ENCODE measurements around the gene NDUFB10. TPM values are rescaled to one million over a fixed set of nuclear protein-coding genes. Genes with fewer than 3 reads are reported as not detected.

Gene NDUFB10
- total RNA-seq, 4 donors from 2014 or later: 137 to 496 (median 250) TPM

GRCh38 chr16:1973461-1974156 is 14.3 kb downstream of the NDUFB10 start:
- Histone ChIP-seq H3K4me3 (no peak overlapping the region), H3K27me3 (peaks cover 10% of the 10 kb centered on the region), H3K9me3 (no peaks in the 10 kb centered on the region), H3K36me3 (peaks cover 0 to 12% (median 7%) of the 10 kb centered on the region in 4 donors), H3K27ac (no peak overlapping the region), H3K4me1 (peaks cover 11 to 26% (median 21%) of the 10 kb centered on the region in 4 donors)
- intact Hi-C loops (cut with DNase I; ENCODE audit: low total_unique reads): no loop called here
- 88 to 100% methylated on average over 3 to 16 of the region's 16 CpGs for WGBS, 2 donors (ENCODE audit: low coverage in 1 of 2)
- in situ Hi-C loops (cut with MboI; ENCODE audit: low pct_ligation_motif_present in 1 of 4, low pct_unique_long_range_greater_than_20kb in 1 of 4, low sequenced_read_pairs in 3 of 4): no loop called here
- TF ChIP-seq POLR2AphosphoS5 (IDR thresholded peaks at IDR 0.05) (no peak), CTCF (IDR thresholded peaks at IDR 0.05) (no peak), POLR2A (IDR thresholded peaks at IDR 0.05) (no peak), EP300 (IDR thresholded peaks at IDR 0.05; ENCODE audit: low read depth) (no peak)
- DNase-seq: no peak

GRCh38 chr16:1974157-1975070 is 15.1 kb downstream of the NDUFB10 start:
- Histone ChIP-seq H3K36me3 (peaks cover 0 to 12% (median 7%) of the 10 kb centered on the region in 4 donors), H3K27ac (no peak overlapping the region), H3K9me3 (no peaks in the 10 kb centered on the region), H3K4me1 (peaks cover 11 to 29% (median 24%) of the 10 kb centered on the region in 4 donors), H3K4me3 (no peak overlapping the region), H3K27me3 (peaks cover 17% of the 10 kb centered on the region)
- in situ Hi-C loops (cut with MboI; ENCODE audit: low pct_ligation_motif_present in 1 of 4, low pct_unique_long_range_greater_than_20kb in 1 of 4, low sequenced_read_pairs in 3 of 4) (no loop called here), intact Hi-C loops (cut with DNase I; ENCODE audit: low total_unique reads) (no loop called here)
- no peak for DNase-seq
- no peak for TF ChIP-seq POLR2AphosphoS5 (IDR thresholded peaks at IDR 0.05)
- TF ChIP-seq EP300 (IDR thresholded peaks at IDR 0.05; ENCODE audit: low read depth): no peak
- no peak for TF ChIP-seq POLR2A (IDR thresholded peaks at IDR 0.05)
- TF ChIP-seq CTCF (IDR thresholded peaks at IDR 0.05): no peak
- WGBS, 2 donors (ENCODE audit: low coverage in 1 of 2): 97% methylated on average over 35 of the region's 42 CpGs; no CpG with 5 or more reads in 1 of the 2 donors

GRCh38 chr16:1975432-1976215 is 16.3 kb downstream of the NDUFB10 start:
- H3K27me3 ChIP-seq: peaks cover 28% of the 10 kb centered on the region
- H3K4me1 ChIP-seq: peaks cover 11 to 38% (median 34%) of the 10 kb centered on the region in 4 donors
- no peak overlapping the region for H3K4me3 ChIP-seq
- in situ Hi-C loops (cut with MboI; ENCODE audit: low pct_ligation_motif_present in 1 of 4, low pct_unique_long_range_greater_than_20kb in 1 of 4, low sequenced_read_pairs in 3 of 4): no loop called here
- TF ChIP-seq POLR2AphosphoS5 (IDR thresholded peaks at IDR 0.05) (no peak), POLR2A (IDR thresholded peaks at IDR 0.05) (no peak), CTCF (IDR thresholded peaks at IDR 0.05) (no peak), EP300 (IDR thresholded peaks at IDR 0.05; ENCODE audit: low read depth) (no peak)
- intact Hi-C loops (cut with DNase I; ENCODE audit: low total_unique reads): no loop called here
- H3K27ac ChIP-seq: no peak overlapping the region
- WGBS, 2 donors (ENCODE audit: low coverage in 1 of 2): 90% methylated on average over 33 of the region's 33 CpGs; no CpG with 5 or more reads in 1 of the 2 donors
- H3K9me3 ChIP-seq: no peaks in the 10 kb centered on the region
- H3K36me3 ChIP-seq: peaks cover 0 to 12% (median 7%) of the 10 kb centered on the region in 4 donors
- no peak for DNase-seq
